Colonic mucosa (tissue), 4 donors: Measurements from ENCODE around the gene PRSS3. TPM values are rescaled to one million over a fixed set of nuclear protein-coding genes. Genes with fewer than 3 reads are reported as not detected.
A peak's percentile ranks its signal among the peaks of the same experiment; 100 is the strongest.
"Not testable (repeated sequence)": the region's sequence is repeated elsewhere in the genome, so short reads cannot be mapped to it uniquely, and the experiment has no call there.

ENCODE experiments used
- DNase-seq: peaks from one replicate; pipeline ENCODE4 v3.0.0-alpha.2; 2020
- H3K27ac ChIP-seq: fragments of 200-600 bp; one replicate; pipeline ENCODE4 v1.8.0; 2021
- H3K27me3 ChIP-seq: fragments of 200-600 bp; one replicate; pipeline ENCODE4 v1.8.0; 2021
- H3K36me3 ChIP-seq: fragments of 200-600 bp; one replicate; pipeline ENCODE4 v1.8.0; 2021
- H3K4me1 ChIP-seq: fragments of 200-600 bp; one replicate; pipeline ENCODE4 v1.8.0; 2021; ENCODE audit warnings: mild to moderate bottlenecking
- H3K4me3 ChIP-seq: fragments of 200-600 bp; one replicate; pipeline ENCODE4 v1.8.0; 2021
- H3K9ac ChIP-seq, 2 donors: one replicate each; pipeline ENCODE4 v1.7.0; 2013; ENCODE audit warnings: control low read depth in 2 of 2, low read depth in 2 of 2, low read length in 2 of 2
- H3K9me3 ChIP-seq: fragments of 200-600 bp; one replicate; pipeline ENCODE4 v1.8.0; 2021
- intact Hi-C: fragments of 100-400 bp; cut with DNase I; formaldehyde crosslinking; loops from one replicate; pipeline ENCODE4 v1.14.1; 2022
- total RNA-seq, 2 donors: library from RNA; stranded (reverse); fragmentation: NEBNext Ultra II Directional in 1 of 2; extraction: Animal tissue kit (Norgen Biotek cat#: 25700) in 1 of 2; gene quantifications; one replicate each; pipeline ENCODE4 v1.2.1, GENCODE V29; 2021
- TF ChIP-seq, protein P1 (sequence below): fragments of 200-600 bp; IDR thresholded peaks from one replicate; pipeline ENCODE4 v1.8.0; 2022; ENCODE audit warnings: antibody characterized with exemption, mild to moderate bottlenecking
- donor health status: healthy.
- donor health status: DM: no; HTN: no; CAD: no.
- donor health status: DM: no; HTN: no; CAD: no.

Gene PRSS3
- total RNA-seq = 100 to 1,000 TPM; 148 to 191 TPM

- H3K9me3 ChIP-seq = no peaks in the 10 kb centered on the region
- H3K27ac ChIP-seq = no peak within 1 kb of the TSS
- H3K4me1 ChIP-seq = no peaks in the 10 kb centered on the region
- DNase-seq = no peak
- no peaks in the 10 kb centered on the region for H3K27me3 ChIP-seq
- H3K4me3 ChIP-seq = no peak within 1 kb of the TSS
- intact Hi-C loops = no loop called here
- no peak within 1 kb of the TSS for H3K9ac ChIP-seq
- TF ChIP-seq, protein P1, sequence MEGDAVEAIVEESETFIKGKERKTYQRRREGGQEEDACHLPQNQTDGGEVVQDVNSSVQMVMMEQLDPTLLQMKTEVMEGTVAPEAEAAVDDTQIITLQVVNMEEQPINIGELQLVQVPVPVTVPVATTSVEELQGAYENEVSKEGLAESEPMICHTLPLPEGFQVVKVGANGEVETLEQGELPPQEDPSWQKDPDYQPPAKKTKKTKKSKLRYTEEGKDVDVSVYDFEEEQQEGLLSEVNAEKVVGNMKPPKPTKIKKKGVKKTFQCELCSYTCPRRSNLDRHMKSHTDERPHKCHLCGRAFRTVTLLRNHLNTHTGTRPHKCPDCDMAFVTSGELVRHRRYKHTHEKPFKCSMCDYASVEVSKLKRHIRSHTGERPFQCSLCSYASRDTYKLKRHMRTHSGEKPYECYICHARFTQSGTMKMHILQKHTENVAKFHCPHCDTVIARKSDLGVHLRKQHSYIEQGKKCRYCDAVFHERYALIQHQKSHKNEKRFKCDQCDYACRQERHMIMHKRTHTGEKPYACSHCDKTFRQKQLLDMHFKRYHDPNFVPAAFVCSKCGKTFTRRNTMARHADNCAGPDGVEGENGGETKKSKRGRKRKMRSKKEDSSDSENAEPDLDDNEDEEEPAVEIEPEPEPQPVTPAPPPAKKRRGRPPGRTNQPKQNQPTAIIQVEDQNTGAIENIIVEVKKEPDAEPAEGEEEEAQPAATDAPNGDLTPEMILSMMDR = no peak
- no peaks in the 10 kb centered on the region for H3K36me3 ChIP-seq
Measured at GRCh38 chr9:33795281-33795680, at the start of gene PRSS3. Gene PRSS3, plus strand, starts transcription at chr9:33795561. Its CDS starts 13 bp downstream, at chr9:33795574.

- intact Hi-C loops = no loop called here
- H3K4me1 ChIP-seq = no peaks in the 10 kb centered on the region
- no peaks in the 10 kb centered on the region for H3K27me3 ChIP-seq
Measured at GRCh38 chr9:33748633-33749304, 46.6 kb upstream of the PRSS3 start.

DNA sequence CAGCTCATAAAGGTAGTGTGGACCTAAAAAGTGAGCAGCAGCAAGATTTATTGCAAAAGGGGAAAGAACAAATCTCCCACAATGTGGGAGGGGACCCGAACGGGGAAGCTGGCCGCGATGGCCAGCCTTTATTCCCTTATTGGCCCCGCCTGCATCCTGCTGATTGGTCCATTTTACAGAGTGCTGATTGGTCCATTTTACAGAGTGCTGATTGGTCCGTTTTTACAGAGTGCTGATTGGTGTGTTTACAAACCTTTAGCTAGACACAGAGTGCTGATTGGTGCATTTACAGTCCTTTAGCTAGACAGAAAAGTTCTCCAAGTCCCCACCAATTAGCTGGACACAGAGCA, 46.1 kb upstream of the PRSS3 start:
- intact Hi-C loops, H3K4me1 ChIP-seq, H3K27me3 ChIP-seq, H3K27ac ChIP-seq, DNase-seq, H3K4me3 ChIP-seq, H3K9me3 ChIP-seq, H3K9ac ChIP-seq, H3K36me3 ChIP-seq: not testable (repeated sequence)

More at GRCh38 chr9:33748633-33749304, 46.6 kb upstream of the PRSS3 start:
- no peaks in the 10 kb centered on the region for H3K9me3 ChIP-seq
- no peaks in the 10 kb centered on the region for H3K36me3 ChIP-seq
- H3K9ac ChIP-seq = no peak overlapping the region
- no peak overlapping the region for H3K4me3 ChIP-seq
- no peak for DNase-seq
- no peak overlapping the region for H3K27ac ChIP-seq
- TF ChIP-seq, protein P1 = no peak

DNA sequence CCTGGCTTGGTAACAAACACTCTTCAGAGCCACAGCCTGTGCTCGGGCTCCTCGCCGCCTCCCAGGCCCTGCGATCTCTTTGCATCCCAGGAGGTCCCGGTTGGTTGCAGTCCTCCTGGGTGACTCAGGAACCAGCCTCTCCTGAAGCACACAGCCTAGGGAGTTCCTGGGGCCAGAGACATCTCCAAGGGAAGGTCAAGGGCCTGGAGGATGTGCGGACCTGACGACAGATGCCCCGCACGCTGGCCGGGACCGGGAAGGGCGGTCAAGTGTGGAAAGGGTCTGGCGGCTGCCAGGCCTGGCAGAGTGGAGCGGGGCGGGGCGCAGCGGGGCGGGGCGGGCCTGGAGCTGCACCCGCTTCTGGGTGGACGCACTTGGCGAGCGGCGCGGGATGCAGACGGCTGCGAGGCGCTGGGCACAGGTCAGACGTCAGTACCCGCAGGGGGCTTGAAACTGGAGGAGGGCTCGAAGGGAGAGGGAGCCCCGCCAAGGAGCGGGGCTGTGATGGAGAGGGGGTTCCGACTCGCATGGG, 45.0 kb upstream of the PRSS3 start:
- Histone ChIP-seq H3K27me3 (no peaks in the 10 kb centered on the region), H3K36me3 (no peaks in the 10 kb centered on the region), H3K4me3 (peak overlapping the region; percentile 53), H3K9me3 (no peaks in the 10 kb centered on the region), H3K27ac (peak overlapping the region; percentile 73), H3K9ac (peak overlapping the region; percentile 84 to 91), H3K4me1 (no peaks in the 10 kb centered on the region)
- TF ChIP-seq, protein P1 = no peak
- DNase-seq = peak; percentile 73
- intact Hi-C loops = no loop called here

DNA sequence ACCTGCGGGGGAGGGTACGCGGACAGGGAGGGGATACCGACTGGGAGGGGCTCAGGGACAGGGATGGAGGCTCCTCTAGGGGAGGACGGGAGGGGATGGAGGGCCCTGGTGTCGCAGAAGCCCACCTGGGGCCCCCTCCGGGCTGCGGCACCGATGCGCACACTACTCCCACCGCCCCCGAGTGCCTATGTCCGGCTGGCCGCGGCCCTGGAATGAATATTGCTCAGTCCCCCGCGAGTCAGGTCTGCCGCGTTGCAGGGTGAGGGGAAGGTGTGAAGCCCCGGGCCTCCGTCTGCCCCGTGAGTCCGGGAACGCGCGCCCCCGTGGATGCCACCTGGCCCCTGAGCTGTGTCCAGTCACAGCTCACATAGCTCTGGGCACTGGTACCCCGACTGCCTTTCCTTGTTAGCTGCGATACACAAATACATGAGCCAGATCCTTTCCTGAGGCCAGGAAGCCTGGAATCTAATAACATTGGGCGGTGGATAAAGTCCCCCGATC, 44.5 kb upstream of the PRSS3 start:
- intact Hi-C loops = no loop called here
- no peak for DNase-seq
- H3K27ac ChIP-seq = peak overlapping the region; percentile 73
- H3K36me3 ChIP-seq = no peaks in the 10 kb centered on the region
- H3K4me3 ChIP-seq = peak overlapping the region; percentile 53
- TF ChIP-seq, protein P1 = no peak
- no peaks in the 10 kb centered on the region for H3K4me1 ChIP-seq
- H3K27me3 ChIP-seq = no peaks in the 10 kb centered on the region
- peak overlapping the region; percentile 84 to 91 for H3K9ac ChIP-seq
- H3K9me3 ChIP-seq = no peaks in the 10 kb centered on the region

DNA sequence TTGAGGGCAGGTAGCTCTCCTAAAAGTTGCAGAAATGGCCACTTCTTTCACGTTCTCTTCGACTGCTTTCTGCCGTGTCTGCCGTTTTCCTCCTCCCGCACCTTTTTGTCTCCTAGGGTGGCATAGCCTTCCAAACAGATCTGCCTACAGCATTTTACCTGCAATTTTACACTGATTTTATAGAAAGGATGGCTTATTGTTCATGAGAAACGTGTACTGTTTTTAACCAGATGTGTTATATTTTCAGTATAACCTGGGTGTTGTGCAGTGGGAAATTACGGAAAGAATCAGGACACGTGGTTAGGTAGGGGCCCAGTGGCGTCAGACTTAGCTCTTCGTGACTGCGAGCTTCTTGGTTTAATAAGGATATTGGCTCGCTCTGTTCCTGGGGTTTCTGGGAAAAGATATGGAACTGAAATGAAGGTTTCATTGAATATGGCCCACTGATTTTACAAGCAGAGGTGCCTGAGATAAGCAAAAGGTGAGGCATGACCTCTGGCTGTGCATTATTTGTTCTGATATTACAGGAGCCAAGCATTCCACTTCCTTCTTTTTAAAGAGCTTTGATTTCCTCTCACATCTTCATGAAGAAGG, 43.7 kb upstream of the PRSS3 start:
- TF ChIP-seq, protein P1 = no peak
- Histone ChIP-seq H3K36me3 (no peaks in the 10 kb centered on the region), H3K27ac (peak overlapping the region; percentile 73), H3K4me1 (no peaks in the 10 kb centered on the region), H3K9me3 (no peaks in the 10 kb centered on the region), H3K27me3 (no peaks in the 10 kb centered on the region), H3K4me3 (peak overlapping the region; percentile 53), H3K9ac (peak overlapping the region; percentile 84 to 91)
- intact Hi-C loops = no loop called here
- DNase-seq = peak; percentile 66
